Astrocyte of the cerebellum (primary cell): ENCODE measurements around the gene ACP6.

Source experiments
- DNase-seq: peaks from one replicate; pipeline ENCODE4 v3.0.0-alpha.2; 2011; ENCODE audit warnings: low read depth
- H3K4me3 ChIP-seq: 2 replicates; pipeline ENCODE4 v1.5.1; 2011; ENCODE audit warnings: mild to moderate bottlenecking, low read depth, low read length, moderate library complexity
- in situ Hi-C: cut with HindIII; loops from 2 replicates; pipeline ENCODE4 v1.10.0; 2017; ENCODE audit warnings: low sequenced_read_pairs
- TF ChIP-seq, protein P1 (sequence below): IDR thresholded peaks from 2 replicates; pipeline ENCODE4 v1.5.1; 2012; ENCODE audit warnings: low read length, low read depth, moderate library complexity, mild to moderate bottlenecking; ENCODE audit errors: missing control alignments

ACP6 gene

GRCh38 chr1:147625362-147625995 lies 44.8 kb downstream of the ACP6 start:
- no peak overlapping the region for H3K4me3 ChIP-seq
- TF ChIP-seq, protein P1, sequence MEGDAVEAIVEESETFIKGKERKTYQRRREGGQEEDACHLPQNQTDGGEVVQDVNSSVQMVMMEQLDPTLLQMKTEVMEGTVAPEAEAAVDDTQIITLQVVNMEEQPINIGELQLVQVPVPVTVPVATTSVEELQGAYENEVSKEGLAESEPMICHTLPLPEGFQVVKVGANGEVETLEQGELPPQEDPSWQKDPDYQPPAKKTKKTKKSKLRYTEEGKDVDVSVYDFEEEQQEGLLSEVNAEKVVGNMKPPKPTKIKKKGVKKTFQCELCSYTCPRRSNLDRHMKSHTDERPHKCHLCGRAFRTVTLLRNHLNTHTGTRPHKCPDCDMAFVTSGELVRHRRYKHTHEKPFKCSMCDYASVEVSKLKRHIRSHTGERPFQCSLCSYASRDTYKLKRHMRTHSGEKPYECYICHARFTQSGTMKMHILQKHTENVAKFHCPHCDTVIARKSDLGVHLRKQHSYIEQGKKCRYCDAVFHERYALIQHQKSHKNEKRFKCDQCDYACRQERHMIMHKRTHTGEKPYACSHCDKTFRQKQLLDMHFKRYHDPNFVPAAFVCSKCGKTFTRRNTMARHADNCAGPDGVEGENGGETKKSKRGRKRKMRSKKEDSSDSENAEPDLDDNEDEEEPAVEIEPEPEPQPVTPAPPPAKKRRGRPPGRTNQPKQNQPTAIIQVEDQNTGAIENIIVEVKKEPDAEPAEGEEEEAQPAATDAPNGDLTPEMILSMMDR: no peak
- DNase-seq: no peak
- in situ Hi-C loops: no loop called here

DNA sequence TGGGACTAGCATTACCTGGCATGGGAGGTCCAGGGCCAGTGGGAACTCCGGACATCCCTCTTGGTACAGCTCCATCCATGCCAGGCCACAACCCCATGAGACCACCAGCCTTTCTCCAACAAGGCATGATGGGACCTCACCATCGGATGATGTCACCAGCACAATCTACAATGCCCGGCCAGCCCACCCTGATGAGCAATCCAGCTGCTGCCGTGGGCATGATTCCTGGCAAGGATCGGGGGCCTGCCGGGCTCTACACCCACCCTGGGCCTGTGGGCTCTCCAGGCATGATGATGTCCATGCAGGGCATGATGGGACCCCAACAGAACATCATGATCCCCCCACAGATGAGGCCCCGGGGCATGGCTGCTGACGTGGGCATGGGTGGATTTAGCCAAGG lies 45.8 kb downstream of the ACP6 start:
- in situ Hi-C loops: no loop called here
- TF ChIP-seq, protein P1: no peak
- H3K4me3 ChIP-seq: no peak overlapping the region
- DNase-seq: no peak

GRCh38 chr1:147624011-147624410 lies 46.3 kb downstream of the ACP6 start:
- DNase-seq: no peak
- no peak overlapping the region for H3K4me3 ChIP-seq
- TF ChIP-seq, protein P1: no peak
- in situ Hi-C loops: no loop called here

- in situ Hi-C loops: no loop called here
- TF ChIP-seq, protein P1: no peak
- no peak overlapping the region for H3K4me3 ChIP-seq
- no peak for DNase-seq
Measured at GRCh38 chr1:147622731-147623130, 47.6 kb downstream of the ACP6 start.

GRCh38 chr1:147620543-147620942 lies 49.8 kb downstream of the ACP6 start:
- in situ Hi-C loops: no loop called here
- no peak overlapping the region for H3K4me3 ChIP-seq
- TF ChIP-seq, protein P1: no peak
- DNase-seq: no peak

DNA sequence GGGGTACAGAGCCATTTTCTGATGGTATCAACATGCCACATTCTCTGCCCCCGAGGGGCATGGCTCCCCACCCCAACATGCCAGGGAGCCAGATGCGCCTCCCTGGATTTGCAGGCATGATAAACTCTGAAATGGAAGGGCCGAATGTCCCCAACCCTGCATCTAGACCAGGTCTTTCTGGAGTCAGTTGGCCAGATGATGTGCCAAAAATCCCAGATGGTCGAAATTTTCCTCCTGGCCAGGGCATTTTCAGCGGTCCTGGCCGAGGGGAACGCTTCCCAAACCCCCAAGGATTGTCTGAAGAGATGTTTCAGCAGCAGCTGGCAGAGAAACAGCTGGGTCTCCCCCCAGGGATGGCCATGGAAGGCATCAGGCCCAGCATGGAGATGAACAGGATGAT lies 50.6 kb downstream of the ACP6 start:
- H3K4me3 ChIP-seq: no peak overlapping the region
- TF ChIP-seq, protein P1: no peak
- in situ Hi-C loops: no loop called here
- DNase-seq: no peak

DNA sequence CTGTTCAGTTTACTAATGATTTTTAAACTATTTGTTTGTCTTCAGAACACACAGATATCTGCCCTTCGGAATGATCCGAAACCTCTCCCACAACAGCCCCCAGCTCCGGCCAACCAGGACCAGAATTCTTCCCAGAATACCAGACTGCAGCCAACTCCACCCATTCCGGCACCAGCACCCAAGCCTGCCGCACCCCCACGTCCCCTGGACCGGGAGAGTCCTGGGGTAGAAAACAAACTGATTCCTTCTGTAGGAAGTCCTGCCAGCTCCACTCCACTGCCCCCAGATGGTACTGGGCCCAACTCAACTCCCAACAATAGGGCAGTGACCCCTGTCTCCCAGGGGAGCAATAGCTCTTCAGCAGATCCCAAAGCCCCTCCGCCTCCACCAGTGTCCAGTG lies 51.6 kb downstream of the ACP6 start:
- in situ Hi-C loops: no loop called here
- TF ChIP-seq, protein P1: no peak
- no peak for DNase-seq
- no peak overlapping the region for H3K4me3 ChIP-seq
